ENCODE measurements around the gene TLR5.

The TLR5 gene

DNA sequence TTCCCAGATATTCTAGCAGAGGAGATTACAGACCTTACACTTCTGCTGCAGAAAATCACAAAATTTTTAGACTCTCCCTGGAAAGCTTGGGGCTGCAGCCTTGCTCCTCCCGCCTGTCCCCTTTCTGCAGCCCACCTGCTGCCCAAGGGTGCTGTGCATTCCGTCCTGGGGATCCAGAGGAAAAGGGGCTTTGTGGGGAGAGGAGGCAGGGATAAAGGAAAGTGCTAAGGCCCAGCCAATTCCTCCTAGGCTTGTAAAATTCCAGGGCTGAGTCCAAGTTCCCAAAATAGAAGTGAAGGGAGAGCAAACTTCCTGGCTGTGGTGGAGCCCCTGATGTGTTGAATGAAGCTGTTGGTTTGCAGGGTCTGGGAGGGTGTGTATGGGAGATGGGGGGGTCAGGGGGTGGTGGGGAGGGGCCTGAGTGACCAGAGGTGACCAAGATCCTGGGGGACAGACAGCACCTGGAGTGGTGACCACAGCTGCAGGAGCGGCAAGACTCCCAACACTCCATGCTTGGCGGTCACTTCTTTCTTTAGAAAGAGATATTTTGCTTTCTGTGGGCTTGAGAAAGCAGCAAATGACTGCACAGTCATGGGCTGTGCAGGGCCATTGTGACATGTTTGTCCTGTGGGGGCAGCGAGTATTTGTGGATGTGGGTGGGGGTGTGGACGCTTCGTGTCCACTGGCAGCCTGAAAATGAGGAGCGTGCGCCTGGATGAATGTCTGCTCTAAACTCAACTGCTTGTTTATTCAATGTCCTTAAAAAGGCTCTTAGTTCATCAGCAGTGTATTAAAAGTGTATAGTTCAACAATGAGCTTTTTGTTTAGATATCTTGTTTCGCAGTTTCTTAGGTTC, 68.4 kb downstream of the TLR5 start:
- TF ChIP-seq EZH2phosphoT487 (IDR thresholded peaks at IDR 0.05; ENCODE audit: low read depth) = no peak
- TF ChIP-seq, protein P1, sequence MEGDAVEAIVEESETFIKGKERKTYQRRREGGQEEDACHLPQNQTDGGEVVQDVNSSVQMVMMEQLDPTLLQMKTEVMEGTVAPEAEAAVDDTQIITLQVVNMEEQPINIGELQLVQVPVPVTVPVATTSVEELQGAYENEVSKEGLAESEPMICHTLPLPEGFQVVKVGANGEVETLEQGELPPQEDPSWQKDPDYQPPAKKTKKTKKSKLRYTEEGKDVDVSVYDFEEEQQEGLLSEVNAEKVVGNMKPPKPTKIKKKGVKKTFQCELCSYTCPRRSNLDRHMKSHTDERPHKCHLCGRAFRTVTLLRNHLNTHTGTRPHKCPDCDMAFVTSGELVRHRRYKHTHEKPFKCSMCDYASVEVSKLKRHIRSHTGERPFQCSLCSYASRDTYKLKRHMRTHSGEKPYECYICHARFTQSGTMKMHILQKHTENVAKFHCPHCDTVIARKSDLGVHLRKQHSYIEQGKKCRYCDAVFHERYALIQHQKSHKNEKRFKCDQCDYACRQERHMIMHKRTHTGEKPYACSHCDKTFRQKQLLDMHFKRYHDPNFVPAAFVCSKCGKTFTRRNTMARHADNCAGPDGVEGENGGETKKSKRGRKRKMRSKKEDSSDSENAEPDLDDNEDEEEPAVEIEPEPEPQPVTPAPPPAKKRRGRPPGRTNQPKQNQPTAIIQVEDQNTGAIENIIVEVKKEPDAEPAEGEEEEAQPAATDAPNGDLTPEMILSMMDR (IDR thresholded peaks at IDR 0.05; ENCODE audit: low read depth, low read length) = no peak
- Histone ChIP-seq H3K4me3 (ENCODE audit: low read length) (no peak overlapping the region), H3K4me2 (ENCODE audit: low read length) (no peak overlapping the region), H3K9ac (ENCODE audit: low read length) (no peak overlapping the region), H3K9me3 (ENCODE audit: insufficient read depth, low read length) (no peaks in the 10 kb centered on the region), H3K36me3 (replicated peaks; ENCODE audit: low read depth, low read length) (no peaks in the 10 kb centered on the region), H4K20me1 (ENCODE audit: insufficient read depth, low read length) (no peaks in the 10 kb centered on the region), H3K27ac (ENCODE audit: low read length) (no peak overlapping the region), H3K4me1 (ENCODE audit: low read length) (no peaks in the 10 kb centered on the region), H2AFZ (ENCODE audit: low read depth, low read length) (no peak overlapping the region), H3K27me3 (ENCODE audit: low read depth, low read length) (peaks cover 45% of the 10 kb centered on the region), H3K79me2 (ENCODE audit: low read length) (no peaks in the 10 kb centered on the region)

- Histone ChIP-seq H3K9me3 (ENCODE audit: insufficient read depth, low read length) (no peaks in the 10 kb centered on the region), H4K20me1 (ENCODE audit: insufficient read depth, low read length) (no peaks in the 10 kb centered on the region), H3K4me1 (ENCODE audit: low read length) (no peaks in the 10 kb centered on the region), H3K4me2 (ENCODE audit: low read length) (no peak overlapping the region), H3K9ac (ENCODE audit: low read length) (no peak overlapping the region), H3K36me3 (replicated peaks; ENCODE audit: low read depth, low read length) (no peaks in the 10 kb centered on the region), H3K27ac (ENCODE audit: low read length) (no peak overlapping the region), H3K79me2 (ENCODE audit: low read length) (no peaks in the 10 kb centered on the region), H3K27me3 (ENCODE audit: low read depth, low read length) (peaks cover 24% of the 10 kb centered on the region; the same call in 1 of the 2 replicates), H3K4me3 (ENCODE audit: low read length) (no peak overlapping the region), H2AFZ (ENCODE audit: low read depth, low read length) (no peak overlapping the region)
- TF ChIP-seq, protein P1 (IDR thresholded peaks at IDR 0.05; ENCODE audit: low read depth, low read length) = no peak
- no peak for TF ChIP-seq EZH2phosphoT487 (IDR thresholded peaks at IDR 0.05; ENCODE audit: low read depth)
These were observed 74.0 kb downstream of the TLR5 start for GRCh38 chr1:223068900-223069665.

GRCh38 chr1:223067914-223068313, 75.1 kb downstream of the TLR5 start:
- Histone ChIP-seq H3K36me3 (replicated peaks; ENCODE audit: low read depth, low read length) (no peaks in the 10 kb centered on the region), H3K9ac (ENCODE audit: low read length) (no peak overlapping the region), H3K27ac (ENCODE audit: low read length) (no peak overlapping the region), H3K79me2 (ENCODE audit: low read length) (no peaks in the 10 kb centered on the region), H3K9me3 (ENCODE audit: insufficient read depth, low read length) (no peaks in the 10 kb centered on the region), H3K27me3 (ENCODE audit: low read depth, low read length) (peaks cover 22% of the 10 kb centered on the region), H3K4me1 (ENCODE audit: low read length) (no peaks in the 10 kb centered on the region), H3K4me3 (ENCODE audit: low read length) (no peak overlapping the region), H2AFZ (ENCODE audit: low read depth, low read length) (no peak overlapping the region), H4K20me1 (ENCODE audit: insufficient read depth, low read length) (no peaks in the 10 kb centered on the region), H3K4me2 (ENCODE audit: low read length) (no peak overlapping the region)
- TF ChIP-seq, protein P1 (IDR thresholded peaks at IDR 0.05; ENCODE audit: low read depth, low read length) = no peak
- TF ChIP-seq EZH2phosphoT487 (IDR thresholded peaks at IDR 0.05; ENCODE audit: low read depth) = no peak

DNA sequence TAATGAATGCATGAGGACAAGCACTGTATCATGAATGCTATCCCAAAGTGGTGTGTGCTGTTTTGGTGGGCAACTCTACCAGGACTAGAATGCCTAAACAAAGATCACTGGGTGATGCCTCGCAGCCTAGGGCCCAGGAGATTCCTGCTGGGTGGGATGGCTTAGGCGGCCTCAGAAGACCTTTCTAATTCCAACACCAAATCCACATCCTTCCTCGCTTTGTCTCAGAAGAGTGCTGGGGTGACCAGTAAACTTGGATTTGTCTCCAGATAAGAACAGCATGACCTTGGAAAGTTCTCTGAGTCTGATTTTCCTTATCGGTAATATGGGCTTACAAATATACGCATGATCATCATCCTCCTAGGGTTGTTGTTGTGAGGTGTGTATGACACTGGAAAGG, 76.6 kb downstream of the TLR5 start:
- Histone ChIP-seq H3K36me3 (replicated peaks; ENCODE audit: low read depth, low read length) (no peaks in the 10 kb centered on the region), H4K20me1 (ENCODE audit: insufficient read depth, low read length) (no peaks in the 10 kb centered on the region), H3K9me3 (ENCODE audit: insufficient read depth, low read length) (no peaks in the 10 kb centered on the region), H3K9ac (ENCODE audit: low read length) (no peak overlapping the region), H3K4me3 (ENCODE audit: low read length) (no peak overlapping the region), H2AFZ (ENCODE audit: low read depth, low read length) (no peak overlapping the region), H3K27me3 (ENCODE audit: low read depth, low read length) (peaks cover 17% of the 10 kb centered on the region), H3K27ac (ENCODE audit: low read length) (no peak overlapping the region), H3K4me2 (ENCODE audit: low read length) (no peak overlapping the region), H3K79me2 (ENCODE audit: low read length) (no peaks in the 10 kb centered on the region), H3K4me1 (ENCODE audit: low read length) (no peaks in the 10 kb centered on the region)
- TF ChIP-seq, protein P1 (IDR thresholded peaks at IDR 0.05; ENCODE audit: low read depth, low read length) = no peak
- no peak for TF ChIP-seq EZH2phosphoT487 (IDR thresholded peaks at IDR 0.05; ENCODE audit: low read depth)
